HG03066 (cell line): ENCODE measurements around the gene EML1.

Experiments used
- ATAC-seq: cut with Tn5 transposase; IDR thresholded peaks from one replicate; pipeline ENCODE4 v1.9.1; 2021; ENCODE audit warnings: low read depth; ENCODE audit not compliant: unreplicated experiment

Gene EML1

DNA sequence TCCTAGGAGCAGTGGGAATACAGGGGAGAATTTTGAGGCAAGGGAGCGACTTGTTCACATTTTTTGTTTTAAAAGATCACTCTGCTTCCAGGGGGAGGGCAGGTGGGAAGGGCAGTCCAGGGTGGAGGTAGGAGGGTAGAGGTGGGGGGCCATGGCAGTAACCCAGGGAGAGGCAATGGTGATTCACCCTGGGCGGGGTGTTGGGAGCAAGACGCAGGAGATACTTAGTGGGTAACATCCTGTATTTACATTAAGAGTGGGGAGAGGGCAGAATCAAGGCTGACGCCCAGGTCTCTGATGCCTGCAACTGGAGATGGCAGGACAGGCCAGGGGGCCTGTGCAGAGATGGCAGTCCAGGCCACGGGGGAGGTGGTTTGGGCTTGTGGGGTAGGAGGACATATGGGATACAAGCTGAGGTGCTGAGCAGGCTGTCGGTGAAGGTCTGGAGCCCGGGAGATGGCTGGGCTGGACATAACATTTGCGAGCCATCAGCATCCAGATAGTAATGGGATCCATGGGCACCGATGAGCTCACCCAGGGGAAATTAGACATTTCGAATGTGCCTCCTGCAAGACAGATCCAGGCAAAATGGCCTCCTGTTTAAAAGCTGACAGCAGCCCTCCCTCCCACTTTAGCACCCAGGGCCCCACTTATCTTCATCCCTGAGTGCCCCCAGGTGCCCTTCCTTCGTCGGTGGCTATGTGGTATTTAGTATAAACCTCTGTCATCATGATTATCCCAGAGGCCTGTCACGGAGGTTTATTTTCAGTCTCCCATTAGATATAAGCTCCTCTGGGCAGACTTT is 9.3 kb downstream of the EML1 start:
- ATAC-seq: no peak

DNA sequence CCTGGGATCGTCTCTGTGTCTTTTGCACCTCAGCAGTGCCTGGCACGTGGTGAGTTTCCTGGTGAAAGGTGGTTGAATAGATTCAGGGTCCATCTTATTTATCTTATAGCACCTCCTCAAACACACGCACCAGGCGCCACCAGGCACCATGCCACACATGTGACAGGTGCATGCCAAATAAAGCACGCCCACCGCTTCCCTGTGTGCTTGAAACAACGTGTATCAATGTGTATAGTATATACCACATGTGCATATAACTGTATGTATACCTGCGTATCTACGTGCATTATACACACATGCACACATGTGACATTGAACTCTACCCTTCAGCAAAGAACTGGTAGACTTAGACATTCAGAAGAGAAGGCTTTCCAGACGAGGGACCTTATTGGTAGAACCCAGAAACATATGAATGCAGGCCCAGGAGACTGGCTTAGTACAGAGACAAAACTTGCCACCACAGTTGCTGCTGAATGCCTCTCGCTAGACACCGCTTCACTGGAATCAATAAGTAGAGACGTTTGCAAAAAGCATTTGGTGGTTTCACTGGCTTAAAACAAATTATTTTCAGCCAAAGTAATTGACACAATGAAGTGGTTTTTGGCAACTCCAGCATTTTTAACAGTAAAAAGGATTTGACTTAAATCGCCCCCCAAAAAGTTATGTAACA is 10.0 kb downstream of the EML1 start:
- ATAC-seq: no peak

DNA sequence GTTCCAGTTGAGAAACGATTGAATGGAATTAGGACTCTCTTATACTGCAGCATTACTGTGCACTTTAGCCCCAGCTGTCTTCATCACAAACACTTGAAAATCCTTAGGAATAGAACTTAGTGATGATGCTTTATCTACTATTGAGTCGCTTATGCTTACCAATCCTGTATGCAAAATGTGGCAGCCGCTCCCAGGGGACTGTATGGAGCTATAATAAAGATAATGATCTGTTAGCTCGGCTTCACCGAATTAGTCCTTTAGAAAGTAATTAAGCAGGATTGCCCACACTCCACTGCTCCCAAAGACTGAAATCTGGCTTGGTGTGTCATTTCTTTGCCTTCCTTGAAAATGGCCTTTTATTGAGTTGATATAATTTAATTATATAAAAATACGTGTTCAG is 10.6 kb downstream of the EML1 start:
- no peak for ATAC-seq

DNA sequence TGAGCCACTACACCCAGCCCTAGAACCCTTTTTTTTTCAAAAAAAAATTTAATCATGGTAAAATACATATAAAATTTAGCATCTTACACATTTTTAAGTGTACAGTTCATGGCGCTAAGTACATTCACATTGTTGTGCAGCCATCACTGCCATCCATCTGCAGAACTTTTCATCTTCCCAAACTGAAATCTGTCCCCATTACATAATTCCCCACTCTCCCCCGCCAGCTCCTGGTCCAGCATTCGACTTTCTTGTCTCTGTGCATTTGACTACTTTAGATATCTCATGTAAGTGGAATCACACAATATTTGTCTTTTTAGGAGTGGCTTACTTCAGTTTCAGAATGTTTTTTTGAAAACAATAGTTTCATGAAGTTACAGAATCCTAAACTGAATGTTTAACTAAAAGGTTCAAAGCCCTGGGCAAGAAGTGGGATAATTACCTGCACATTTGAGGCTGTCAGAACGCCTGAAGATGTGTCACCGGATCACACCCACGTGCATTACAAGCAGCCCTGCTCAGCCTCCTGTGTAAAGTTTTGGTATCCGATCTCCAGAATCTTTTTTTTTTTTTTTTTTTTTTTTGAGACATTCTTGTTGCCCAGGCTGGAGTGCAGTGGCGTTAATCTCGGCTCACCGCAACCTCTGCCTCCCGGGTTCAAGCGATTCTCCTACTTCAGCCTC is 12.7 kb downstream of the EML1 start:
- ATAC-seq: no peak

DNA sequence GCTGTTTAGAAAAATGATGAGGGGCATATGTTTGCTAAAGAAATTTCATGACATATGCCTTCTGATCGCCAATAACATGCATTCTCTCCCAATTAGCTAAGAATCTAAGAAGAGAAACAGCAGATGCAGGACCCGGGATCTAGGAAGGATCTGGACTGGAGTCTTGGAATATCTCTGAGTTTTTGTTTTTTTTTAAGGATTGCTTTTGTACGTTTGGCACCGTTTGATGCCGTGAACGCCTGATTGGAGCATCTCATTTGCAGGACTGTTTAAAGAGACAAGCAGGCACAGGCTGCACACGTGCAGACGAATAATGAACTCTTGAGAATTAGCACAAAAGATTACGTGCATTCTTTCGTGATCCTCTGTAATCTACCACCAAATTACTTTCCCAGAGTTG is 13.6 kb downstream of the EML1 start:
- no peak for ATAC-seq

DNA sequence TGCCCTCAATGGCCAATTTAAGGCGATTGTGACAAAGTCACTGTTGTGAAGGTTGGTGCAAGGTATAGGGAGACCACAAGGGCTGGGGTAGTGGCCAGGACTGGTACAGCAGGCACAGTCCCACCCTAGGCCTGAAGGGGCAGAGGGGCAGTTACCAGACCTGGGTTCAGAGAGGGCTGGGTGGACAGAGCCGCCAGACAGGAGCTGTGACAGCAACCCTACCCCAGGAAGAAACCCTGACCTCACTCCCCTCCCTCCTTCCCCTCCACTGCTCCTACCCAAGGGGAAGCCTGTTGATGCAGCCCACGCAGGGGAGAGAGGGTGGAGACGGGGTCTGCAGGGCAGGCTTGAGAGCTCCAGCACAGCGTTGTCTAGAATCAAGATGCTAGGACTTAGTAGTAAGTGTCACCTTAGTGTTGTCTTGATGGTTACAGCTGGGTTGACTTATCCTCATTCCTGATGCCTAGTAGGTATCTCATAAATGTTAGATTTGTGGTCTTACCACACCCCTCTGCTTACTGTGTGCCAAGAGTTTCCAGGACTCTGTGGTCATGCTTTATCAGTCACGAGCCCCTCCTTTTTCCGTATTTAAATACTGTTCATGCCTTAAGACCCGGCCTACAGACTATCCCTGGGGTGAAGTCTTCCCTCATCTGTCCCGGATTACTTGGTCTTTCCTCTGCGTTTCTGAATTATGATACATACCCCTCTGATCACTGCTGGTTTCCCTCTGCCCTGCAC is 14.4 kb downstream of the EML1 start:
- no peak for ATAC-seq

DNA sequence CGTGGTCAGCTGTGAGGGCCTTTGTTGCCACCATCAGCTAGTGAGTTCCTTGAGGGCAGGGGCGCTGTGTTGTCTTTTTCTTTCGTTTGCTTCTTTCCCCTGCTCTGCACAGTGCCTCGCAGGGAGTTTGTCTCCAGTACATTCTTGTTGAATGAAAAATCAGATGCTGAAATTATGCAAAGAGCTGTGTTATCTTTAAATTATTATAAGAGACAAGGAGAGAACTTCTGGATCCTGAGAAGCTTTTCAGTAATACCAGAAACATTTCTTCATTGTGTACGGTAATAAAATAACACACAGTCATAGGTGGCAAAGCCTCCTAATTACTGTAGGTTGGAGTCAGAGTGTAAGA is 14.9 kb downstream of the EML1 start:
- no peak for ATAC-seq

DNA sequence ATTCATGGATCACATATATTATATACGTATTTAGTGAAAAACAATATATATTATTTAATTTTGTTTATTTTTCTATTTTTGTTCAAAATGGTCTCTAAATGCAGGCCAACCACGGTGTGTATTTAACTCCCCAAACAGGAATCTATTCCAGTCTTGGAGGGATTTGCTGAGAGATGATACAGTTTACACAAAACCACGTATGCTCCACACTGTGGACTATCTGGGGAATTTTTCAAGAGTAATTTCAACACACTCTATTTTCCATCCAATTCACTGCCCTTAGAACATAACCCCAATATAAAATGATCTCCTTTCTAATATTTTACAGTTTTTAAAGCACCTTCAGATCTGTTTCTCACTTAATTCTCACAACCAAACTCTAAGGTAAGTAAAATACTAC is 15.3 kb downstream of the EML1 start:
- ATAC-seq: no peak

DNA sequence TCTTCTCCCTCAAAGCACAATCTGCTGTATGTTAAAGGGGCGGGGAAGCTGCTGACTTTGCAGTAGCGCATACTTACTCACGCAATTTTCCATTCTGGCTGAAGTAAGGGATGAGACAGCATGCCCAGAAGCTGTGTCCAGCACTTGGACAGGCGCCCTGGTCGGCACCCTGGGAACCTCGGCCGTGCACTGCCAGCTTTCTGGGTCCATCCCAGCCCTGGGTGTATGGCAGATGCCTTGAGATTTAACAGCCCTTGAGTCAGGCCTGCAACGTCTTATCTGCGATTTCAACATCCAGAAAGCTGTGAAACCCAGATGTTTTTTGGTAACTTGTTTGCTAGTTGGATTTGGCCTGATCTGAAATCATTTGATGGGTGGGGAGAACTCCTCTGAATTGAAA is 16.1 kb downstream of the EML1 start:
- no peak for ATAC-seq

DNA sequence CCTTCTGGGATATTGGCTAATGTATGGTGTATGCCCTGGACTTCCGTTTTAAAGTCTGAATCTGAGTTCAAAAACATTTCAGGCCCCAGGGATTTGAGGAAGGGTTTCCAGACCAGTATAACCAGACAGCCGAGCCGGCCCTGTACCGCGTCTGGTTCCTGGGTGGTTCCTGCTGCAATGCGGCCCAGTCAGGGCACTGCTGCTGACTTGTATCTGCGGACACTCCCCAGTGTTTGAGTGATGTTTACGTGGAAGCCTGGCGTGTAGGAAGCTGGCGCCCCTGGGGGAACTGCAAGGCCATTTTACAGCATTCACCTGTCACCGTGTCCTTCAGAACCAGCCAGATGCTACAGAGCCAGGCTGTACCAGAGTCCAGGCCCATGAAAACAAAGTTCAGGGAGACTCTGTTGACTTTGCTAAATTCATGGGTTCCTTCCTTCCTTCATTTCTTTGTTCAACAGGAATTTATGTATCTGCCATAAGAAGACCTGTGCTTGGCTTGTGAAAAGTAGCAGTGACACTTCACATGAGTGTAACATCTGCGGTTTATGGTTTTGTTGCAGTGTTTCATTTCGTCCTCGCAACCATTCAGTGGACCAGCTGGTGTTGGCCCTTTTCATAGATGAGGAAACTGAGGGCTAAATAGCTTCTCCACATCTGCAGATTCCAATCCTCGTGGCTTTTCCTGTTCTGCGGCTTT is 16.8 kb downstream of the EML1 start:
- no peak for ATAC-seq

DNA sequence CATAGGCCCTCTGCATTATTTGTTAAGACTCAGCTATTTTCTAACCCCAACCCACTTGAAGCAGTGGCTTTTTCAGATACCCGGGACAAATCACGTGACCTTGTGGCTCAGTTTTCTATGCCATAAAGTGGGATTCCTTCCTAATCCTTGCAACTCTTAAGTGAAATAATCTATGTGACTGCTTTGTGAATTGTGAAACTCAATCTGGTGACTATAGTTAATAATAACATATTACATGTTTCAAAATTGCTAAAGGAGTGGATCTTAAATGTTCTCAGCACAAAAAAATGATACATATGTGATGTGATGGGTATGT is 17.3 kb downstream of the EML1 start:
- no peak for ATAC-seq

DNA sequence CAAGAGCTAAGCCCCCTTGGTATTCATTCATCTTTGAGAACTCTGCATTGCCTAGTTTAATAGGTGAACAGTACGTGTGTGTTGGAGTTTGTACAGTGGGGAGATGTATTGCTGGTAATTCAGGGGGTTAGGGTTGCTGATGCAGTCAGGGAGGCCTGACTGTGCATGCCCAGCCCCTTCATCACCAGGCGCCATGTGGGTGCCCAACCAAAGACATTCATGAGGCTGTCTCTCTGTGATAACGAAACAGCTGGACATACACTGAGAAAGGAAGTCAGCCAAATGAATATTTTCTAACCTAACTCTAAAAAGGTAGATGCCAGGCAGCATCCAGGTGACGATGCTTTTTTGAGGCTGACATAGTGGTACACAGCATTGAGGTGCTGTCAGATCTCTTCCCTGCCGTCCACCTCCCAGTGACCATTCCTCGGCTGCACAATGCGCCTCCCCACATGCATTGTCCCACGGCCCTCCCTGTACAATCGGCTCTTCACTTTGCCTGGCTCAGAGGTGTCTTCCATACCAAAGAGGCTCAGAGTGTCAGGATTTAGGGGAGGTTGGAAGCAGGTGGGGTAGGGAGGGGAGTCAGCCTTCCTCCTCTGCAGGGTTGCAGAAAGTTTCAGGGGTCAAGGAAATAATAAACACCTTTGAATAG is 19.0 kb downstream of the EML1 start:
- ATAC-seq: no peak

DNA sequence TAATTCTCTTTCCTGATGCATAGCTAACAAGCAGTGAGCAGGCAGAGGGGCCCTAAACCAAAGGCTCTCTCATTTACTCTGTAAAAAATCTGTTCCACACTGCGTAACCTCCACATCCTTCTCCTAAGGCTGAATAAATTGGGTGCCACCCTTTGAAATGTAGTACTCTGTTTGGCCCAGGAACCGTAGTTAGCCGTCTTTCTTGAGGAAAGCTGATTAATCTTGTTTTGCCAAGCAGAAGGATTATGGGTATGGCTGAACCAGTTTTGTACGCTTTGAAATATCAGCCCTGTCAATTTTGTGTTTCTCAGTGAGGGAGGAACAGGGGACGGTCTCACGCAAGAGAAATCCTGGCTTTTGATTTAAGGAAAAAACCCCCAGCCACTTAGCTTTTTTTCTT is 19.7 kb downstream of the EML1 start:
- ATAC-seq: no peak

DNA sequence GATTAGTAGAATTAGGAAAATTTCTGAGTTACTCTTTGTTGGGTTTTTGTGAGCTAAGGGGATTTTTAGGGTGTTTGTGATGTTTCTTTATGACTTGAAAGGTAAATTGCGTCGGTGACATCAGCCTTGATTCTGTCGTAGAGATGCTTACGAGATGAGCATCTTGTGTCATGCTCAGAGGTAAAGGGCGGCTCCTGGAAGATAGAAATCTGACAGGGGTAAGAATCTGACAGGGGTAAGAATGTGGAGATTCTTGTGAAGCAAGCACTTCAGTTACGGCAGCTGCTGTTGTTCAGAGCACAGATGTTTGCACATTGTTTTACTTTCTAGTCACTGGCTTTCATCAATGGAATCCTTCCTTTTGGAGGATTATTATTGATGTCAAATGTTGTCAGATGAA is 22.5 kb downstream of the EML1 start:
- ATAC-seq: no peak

DNA sequence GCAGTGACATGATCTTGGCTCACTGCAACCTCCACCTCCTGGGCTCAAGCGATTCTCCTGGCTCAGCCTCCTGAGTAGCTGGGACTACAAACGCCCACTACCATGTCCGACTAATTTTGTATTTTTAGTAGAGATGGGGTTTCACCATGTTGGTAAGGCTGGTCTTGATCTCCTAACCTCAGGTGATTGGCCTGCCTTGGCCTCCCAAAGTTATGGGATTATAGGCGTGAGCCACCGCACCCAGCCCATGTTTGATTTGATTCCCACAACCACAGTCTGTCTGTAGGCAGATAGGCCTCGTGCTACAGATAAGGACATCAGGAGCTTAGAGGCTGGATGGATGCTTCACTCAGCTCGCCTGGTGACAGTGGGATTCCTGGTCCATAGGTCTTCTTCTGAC is 23.0 kb downstream of the EML1 start:
- ATAC-seq: no peak

DNA sequence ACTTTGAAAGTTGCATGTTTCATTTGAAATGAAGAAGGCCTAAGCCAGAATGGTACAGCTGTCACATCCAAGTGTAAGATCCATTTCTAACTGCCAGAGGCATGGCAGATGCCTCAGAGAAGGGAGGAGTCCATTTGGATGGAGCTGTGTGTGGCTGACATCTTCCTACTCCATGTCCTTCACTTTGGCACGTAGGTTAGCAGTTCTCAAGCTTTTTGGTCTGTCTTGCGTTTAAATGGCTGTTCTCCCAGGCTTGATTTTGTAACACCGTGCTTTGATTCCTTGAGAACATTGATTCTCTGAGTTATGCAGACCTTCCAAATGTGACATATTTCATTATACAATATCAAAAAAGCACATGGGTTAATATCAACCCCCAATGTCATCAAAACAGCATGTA is 23.4 kb downstream of the EML1 start:
- no peak for ATAC-seq

DNA sequence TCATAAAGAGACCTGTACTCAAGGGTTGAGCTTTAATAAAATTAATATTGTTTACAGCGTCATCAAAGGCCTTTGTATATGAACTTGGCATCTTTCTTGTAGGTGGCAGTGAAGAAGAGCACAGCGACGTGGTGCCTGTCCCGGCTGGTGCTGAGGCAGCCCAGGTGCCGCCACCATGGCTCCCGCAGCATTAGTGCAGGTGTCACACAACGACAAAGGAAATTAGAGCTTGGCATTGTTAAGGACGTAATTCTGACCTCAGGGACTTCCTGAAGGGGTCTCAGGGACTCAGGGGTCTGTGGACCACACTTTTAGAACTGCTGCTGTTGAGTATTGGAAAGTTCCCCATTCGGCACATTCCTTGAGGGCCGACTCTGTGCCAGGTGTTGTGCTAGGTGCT is 24.1 kb downstream of the EML1 start:
- ATAC-seq: no peak

DNA sequence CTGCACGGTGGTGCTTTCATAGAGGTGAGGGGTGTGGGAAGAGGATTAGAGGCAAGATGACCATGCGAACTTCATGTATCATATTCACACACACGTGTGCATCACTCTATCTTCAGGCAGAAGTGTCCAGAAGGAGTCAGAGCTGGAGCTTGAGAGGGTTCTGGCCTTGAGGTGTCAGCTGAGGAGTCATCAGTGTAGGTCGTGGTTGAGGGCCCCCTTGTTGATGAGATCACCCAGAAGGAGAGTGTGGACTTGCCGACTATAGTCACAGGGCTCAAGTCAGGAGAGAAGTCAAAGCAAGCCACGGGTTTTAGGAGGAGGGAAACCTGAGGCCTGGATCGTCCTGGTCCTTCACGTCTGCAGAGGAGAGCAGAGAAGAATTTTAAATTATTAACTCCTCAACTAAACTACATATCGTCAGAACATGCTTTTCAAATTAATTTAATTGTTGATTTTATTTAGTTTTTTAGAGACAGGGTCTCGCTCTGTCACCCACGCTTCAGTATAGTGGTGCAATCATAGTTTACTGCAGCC is 25.4 kb downstream of the EML1 start:
- no peak for ATAC-seq

DNA sequence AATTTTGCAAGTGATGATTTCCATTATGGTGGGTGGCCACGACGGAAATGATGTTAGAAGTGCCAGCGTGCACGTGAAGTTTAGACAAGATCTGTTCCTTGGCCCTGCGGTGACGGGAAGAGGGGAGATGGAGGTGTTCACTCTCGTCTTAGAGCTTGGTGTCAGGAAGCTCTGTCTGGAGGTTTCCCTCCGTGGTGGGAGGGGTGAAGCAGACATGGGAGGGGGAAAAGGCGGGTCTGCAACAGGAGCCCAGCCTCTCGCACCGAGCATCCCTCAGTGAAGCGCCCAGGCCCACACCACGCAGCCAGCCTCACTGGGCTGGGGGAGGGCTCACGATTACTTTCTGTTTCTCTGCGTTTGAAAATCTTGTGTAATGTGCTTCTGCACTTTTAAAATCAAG is 26.3 kb downstream of the EML1 start:
- ATAC-seq: no peak

DNA sequence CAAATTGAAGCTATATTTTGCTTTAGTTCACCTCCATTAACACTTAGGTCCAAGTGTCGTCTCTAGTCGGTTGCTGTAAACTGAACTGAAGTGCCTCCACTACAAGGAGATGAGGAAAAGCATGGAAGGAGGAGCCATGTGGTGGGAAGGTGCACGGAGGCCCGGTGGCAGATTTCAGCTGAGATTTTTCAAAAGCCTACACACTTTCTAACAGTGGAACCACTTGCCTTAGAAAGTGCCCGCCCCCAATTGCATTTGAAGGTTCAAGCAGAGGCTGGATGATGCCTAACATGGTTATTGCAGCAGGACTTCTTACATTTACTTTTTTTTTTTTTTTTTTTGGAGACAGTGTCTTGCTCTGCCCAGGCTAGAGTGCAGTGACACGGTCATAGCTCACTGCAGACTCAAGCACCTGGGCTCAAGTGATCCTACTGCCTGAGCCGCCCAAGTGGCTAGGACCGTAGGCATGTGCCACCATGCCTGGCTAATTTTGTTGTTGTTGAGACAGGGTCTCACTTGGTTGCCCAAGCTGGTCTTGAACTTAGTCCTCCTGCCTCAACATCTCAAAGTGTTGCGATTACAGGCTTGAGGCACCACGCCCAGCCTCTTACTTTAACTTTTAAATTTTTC is 27.6 kb downstream of the EML1 start:
- ATAC-seq: no peak
